ENCODE measurements around the gene CDKAL1. TPM values are rescaled to one million over a fixed set of nuclear protein-coding genes. Genes with fewer than 3 reads are reported as not detected.

The CDKAL1 gene
- total and polyA plus RNA-seq, 3 experiments from 2014 or later = 26.7 to 30.2 (median 29.6) TPM

DNA sequence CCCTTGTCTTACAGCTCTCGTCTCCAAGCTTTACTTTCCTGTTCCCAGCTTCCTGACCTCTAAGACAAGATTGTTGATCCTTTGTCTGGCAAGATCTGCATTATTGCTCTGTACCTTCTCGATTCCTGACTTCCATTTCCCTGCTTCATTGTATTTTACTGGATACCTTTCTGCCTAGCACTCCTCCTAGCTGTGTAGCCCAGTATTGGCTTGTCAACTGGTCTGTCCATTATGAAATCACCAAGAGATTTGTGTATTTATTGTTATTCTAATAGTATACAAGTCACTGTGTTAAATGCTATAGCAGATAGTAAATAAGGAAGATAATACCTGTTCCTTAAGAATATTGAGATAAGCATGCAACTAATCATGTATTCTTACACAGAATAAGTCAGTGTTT, 305.4 kb downstream of the CDKAL1 start:
- H3K4me3 Mint-ChIP-seq = no peak overlapping the region
- ChIA-PET CTCF (no interaction called here), POLR2A (no interaction called here)
- no peaks in the 10 kb centered on the region for H3K36me3 ChIP-seq (ENCODE audit: insufficient read depth, low read length)
- peaks cover 8% of the 10 kb centered on the region for H3K4me1 ChIP-seq (ENCODE audit: insufficient read depth, low read length)
- no peaks in the 10 kb centered on the region for H3K9me3 Mint-ChIP-seq
- no peak overlapping the region for H3K4me3 ChIP-seq (ENCODE audit: low read length)
- no peak overlapping the region for H3K27ac ChIP-seq (ENCODE audit: low read depth, low read length)
- H3K36me3 Mint-ChIP-seq = peaks cover 2 to 21% (median 13%) of the 10 kb centered on the region in 3 donors
- no peaks in the 10 kb centered on the region for H3K9me3 ChIP-seq (ENCODE audit: low read length)
- H3K27me3 ChIP-seq (ENCODE audit: insufficient read depth, low read length, poor library complexity, severe bottlenecking) = no peaks in the 10 kb centered on the region
- no peak for DNase-seq
- peak overlapping the region in 2 of 8 donors; percentile 3 to 35 for H3K27ac Mint-ChIP-seq
- no peaks in the 10 kb centered on the region for H3K27me3 Mint-ChIP-seq
- H3K4me1 Mint-ChIP-seq = peaks cover 24 to 51% (median 51%) of the 10 kb centered on the region in 3 donors

DNA sequence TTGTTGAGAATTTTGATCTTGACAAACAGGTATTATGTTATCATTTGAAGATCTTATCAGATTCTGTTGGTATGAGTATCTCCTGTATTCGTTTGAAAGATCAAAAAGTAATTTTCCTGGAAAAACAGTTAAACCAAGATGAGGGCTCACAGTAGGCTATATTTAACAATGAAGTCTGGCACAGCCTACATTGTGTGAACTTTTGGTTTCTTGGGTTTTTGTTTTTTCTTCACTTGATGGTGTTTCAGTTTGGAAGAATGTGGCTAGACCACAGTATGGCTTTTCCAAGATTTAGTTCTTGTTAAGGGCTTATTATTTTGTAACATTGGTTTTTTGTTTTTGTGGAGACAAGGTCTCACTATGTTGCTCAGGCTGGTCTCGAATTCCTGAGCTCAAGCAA, 306.4 kb downstream of the CDKAL1 start:
- H3K36me3 ChIP-seq (ENCODE audit: insufficient read depth, low read length) = no peaks in the 10 kb centered on the region
- Mint-ChIP-seq H3K27me3 (no peaks in the 10 kb centered on the region), H3K4me3 (no peak overlapping the region), H3K27ac (peak overlapping the region in 2 of 8 donors; percentile 30 to 47), H3K4me1 (peaks cover 21 to 44% (median 41%) of the 10 kb centered on the region in 3 donors), H3K36me3 (peaks cover 2 to 21% (median 13%) of the 10 kb centered on the region in 3 donors), H3K9me3 (no peaks in the 10 kb centered on the region)
- no peak overlapping the region for H3K4me3 ChIP-seq (ENCODE audit: low read length)
- ChIA-PET CTCF (no interaction called here), POLR2A (no interaction called here)
- H3K27me3 ChIP-seq (ENCODE audit: insufficient read depth, low read length, poor library complexity, severe bottlenecking) = no peaks in the 10 kb centered on the region
- DNase-seq = no peak
- H3K4me1 ChIP-seq (ENCODE audit: insufficient read depth, low read length) = peaks cover 8% of the 10 kb centered on the region
- no peaks in the 10 kb centered on the region for H3K9me3 ChIP-seq (ENCODE audit: low read length)
- no peak overlapping the region for H3K27ac ChIP-seq (ENCODE audit: low read depth, low read length)

DNA sequence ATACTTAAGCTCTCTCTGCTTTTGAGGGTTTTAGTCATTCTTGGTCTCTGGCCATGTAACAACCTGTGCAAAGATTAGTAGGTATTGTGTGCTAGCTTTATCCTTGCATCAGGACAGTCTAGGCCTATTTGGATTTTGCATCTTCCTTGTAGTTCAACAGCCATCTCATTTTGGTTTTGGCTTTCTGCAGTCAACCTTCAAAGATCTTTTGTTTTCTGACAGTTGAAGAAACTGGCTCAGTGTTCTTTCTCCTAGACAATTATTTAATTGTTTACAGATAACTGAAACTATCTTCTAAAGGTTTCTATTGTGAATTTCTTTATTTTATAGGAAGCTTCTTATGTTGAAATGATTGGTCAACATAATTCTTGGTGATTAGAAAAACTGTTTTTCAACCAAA, 307.5 kb downstream of the CDKAL1 start:
- no peak for DNase-seq
- no peaks in the 10 kb centered on the region for H3K27me3 ChIP-seq (ENCODE audit: insufficient read depth, low read length, poor library complexity, severe bottlenecking)
- Mint-ChIP-seq H3K4me1 (peaks cover 16 to 41% (median 35%) of the 10 kb centered on the region in 3 donors), H3K4me3 (no peak overlapping the region), H3K27me3 (no peaks in the 10 kb centered on the region), H3K9me3 (no peaks in the 10 kb centered on the region), H3K27ac (no peak overlapping the region), H3K36me3 (peaks cover 5 to 20% (median 10%) of the 10 kb centered on the region in 3 donors)
- ChIA-PET CTCF (no interaction called here), POLR2A (no interaction called here)
- H3K4me1 ChIP-seq (ENCODE audit: insufficient read depth, low read length) = peaks cover 6% of the 10 kb centered on the region
- H3K36me3 ChIP-seq (ENCODE audit: insufficient read depth, low read length) = no peaks in the 10 kb centered on the region
- no peaks in the 10 kb centered on the region for H3K9me3 ChIP-seq (ENCODE audit: low read length)
- H3K27ac ChIP-seq (ENCODE audit: low read depth, low read length) = no peak overlapping the region
- H3K4me3 ChIP-seq (ENCODE audit: low read length) = no peak overlapping the region

DNA sequence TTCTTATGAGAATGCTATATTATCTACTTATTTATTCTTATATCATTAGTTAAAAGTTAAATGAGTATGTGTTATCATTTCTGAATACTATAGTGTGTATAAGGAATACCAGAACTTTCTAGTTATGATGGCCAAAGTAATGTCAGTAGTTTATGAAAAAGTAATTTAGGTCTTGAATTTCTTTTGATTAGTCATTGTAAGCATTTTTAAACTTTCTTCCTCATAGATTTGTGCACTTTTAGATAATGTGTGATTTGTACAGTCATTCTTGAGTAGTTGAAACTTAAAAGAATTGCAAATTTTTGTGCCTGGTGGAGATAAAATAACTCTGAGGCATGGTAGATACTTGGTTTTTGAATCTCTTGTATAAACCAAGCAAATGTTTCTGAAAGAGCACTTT, 311.3 kb downstream of the CDKAL1 start:
- Histone ChIP-seq H3K27ac (ENCODE audit: low read depth, low read length) (no peak overlapping the region), H3K9me3 (ENCODE audit: low read length) (no peaks in the 10 kb centered on the region), H3K4me1 (ENCODE audit: insufficient read depth, low read length) (no peaks in the 10 kb centered on the region), H3K27me3 (ENCODE audit: insufficient read depth, low read length, poor library complexity, severe bottlenecking) (no peaks in the 10 kb centered on the region), H3K36me3 (ENCODE audit: insufficient read depth, low read length) (no peaks in the 10 kb centered on the region), H3K4me3 (ENCODE audit: low read length) (no peak overlapping the region)
- Mint-ChIP-seq H3K4me3 (no peak overlapping the region), H3K36me3 (peaks cover 12 to 19% (median 18%) of the 10 kb centered on the region in 3 donors), H3K9me3 (no peaks in the 10 kb centered on the region), H3K27me3 (no peaks in the 10 kb centered on the region), H3K4me1 (peaks cover 7 to 15% (median 14%) of the 10 kb centered on the region in 3 donors), H3K27ac (no peak overlapping the region)
- ChIA-PET CTCF (no interaction called here), POLR2A (no interaction called here)
- DNase-seq = no peak

DNA sequence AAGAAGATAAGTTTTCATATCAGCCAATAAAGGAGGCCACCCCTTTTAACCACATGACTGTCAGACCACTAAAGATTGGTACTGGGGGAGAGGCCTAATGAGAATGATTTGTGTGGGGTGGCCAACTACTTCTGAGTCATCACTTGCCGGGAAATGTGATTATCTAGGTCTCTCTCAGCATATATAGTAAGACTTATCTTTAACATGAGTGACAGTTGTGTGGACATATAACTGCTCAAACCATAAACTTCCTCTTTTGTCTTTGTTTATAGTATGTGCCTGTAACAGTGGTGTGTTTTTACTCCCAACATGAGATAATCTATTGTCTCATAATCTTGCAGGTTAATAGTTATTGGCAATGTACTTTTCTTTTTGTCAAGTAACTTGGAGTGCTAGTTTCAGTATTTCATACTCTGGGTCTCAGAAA, 312.4 kb downstream of the CDKAL1 start:
- Mint-ChIP-seq H3K36me3 (peaks cover 18 to 22% (median 21%) of the 10 kb centered on the region in 3 donors), H3K4me1 (peaks cover 7 to 12% (median 11%) of the 10 kb centered on the region in 3 donors), H3K4me3 (no peak overlapping the region), H3K27me3 (no peaks in the 10 kb centered on the region), H3K9me3 (no peaks in the 10 kb centered on the region), H3K27ac (peak overlapping the region in 1 of 8 donors; percentile 19)
- Histone ChIP-seq H3K27ac (ENCODE audit: low read depth, low read length) (no peak overlapping the region), H3K36me3 (ENCODE audit: insufficient read depth, low read length) (no peaks in the 10 kb centered on the region), H3K4me3 (ENCODE audit: low read length) (no peak overlapping the region), H3K27me3 (ENCODE audit: insufficient read depth, low read length, poor library complexity, severe bottlenecking) (no peaks in the 10 kb centered on the region), H3K9me3 (ENCODE audit: low read length) (no peaks in the 10 kb centered on the region), H3K4me1 (ENCODE audit: insufficient read depth, low read length) (no peaks in the 10 kb centered on the region)
- POLR2A ChIA-PET = no interaction called here
- no peak for DNase-seq
- CTCF ChIA-PET = no interaction called here

DNA sequence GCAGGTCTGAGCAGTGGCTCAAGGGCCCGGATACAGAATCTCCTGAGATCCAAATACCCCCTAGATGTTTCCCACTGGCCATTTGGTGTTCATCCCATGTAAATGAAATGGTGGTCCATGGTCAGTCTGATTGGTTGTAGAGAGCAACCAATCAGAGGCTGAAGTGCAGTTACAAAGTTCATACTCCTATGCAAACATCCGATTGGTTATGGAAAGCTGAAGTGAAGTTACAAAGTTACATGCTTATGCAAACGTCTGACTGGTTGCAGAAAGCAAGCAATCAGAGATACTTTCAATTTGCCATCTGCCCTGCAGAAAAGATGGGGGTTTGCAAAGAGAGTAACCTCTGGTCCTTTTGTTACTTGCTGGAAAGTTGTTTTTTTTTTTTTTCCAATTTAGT, 313.6 kb downstream of the CDKAL1 start:
- Histone ChIP-seq H3K36me3 (ENCODE audit: insufficient read depth, low read length) (no peaks in the 10 kb centered on the region), H3K27me3 (ENCODE audit: insufficient read depth, low read length, poor library complexity, severe bottlenecking) (no peaks in the 10 kb centered on the region), H3K9me3 (ENCODE audit: low read length) (no peaks in the 10 kb centered on the region), H3K4me3 (ENCODE audit: low read length) (no peak overlapping the region), H3K27ac (ENCODE audit: low read depth, low read length) (no peak overlapping the region), H3K4me1 (ENCODE audit: insufficient read depth, low read length) (no peaks in the 10 kb centered on the region)
- H3K9me3 Mint-ChIP-seq = no peaks in the 10 kb centered on the region
- peaks cover 18 to 22% (median 21%) of the 10 kb centered on the region in 3 donors for H3K36me3 Mint-ChIP-seq
- peak overlapping the region in 1 of 8 donors; percentile 27 for H3K27ac Mint-ChIP-seq
- DNase-seq = no peak
- POLR2A ChIA-PET = no interaction called here
- no peak overlapping the region for H3K4me3 Mint-ChIP-seq
- H3K27me3 Mint-ChIP-seq = no peaks in the 10 kb centered on the region
- H3K4me1 Mint-ChIP-seq = peaks cover 7 to 12% (median 11%) of the 10 kb centered on the region in 3 donors
- CTCF ChIA-PET = no interaction called here

DNA sequence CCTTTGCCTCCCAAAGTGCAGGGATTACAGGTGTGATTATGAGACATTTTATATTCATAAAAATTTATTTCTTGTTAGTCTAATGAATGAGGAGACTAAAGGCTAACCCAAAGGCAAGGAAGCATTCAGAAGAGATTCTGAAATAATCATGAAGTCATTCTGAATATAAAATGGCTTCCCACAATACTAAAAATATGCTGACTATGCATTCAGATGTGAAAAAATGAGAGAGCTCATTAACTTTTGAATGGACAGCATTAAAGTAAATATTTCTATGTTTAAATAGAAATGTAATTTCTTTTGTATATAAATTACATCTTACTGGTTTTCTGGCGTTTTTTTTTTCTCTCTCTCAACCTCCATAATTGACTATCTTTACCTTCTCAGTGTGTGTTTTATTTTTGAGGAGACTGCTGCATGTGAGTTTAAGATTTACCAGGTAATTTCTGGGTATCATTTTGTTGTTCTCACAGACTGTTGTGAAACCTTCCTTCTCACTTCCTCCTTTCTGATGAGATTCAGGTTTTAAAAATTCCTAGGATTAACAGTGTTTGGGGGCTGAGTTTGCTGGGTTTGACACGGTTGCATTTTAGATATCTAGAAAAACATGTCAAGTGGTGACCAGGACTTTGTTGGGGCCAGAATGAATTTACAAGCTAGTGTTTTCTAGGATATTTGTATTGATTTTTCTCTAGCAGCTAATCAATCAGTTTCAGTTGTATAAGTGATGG, 316.6 kb downstream of the CDKAL1 start:
- no peak overlapping the region for H3K4me3 ChIP-seq (ENCODE audit: low read length)
- Mint-ChIP-seq H3K36me3 (peaks cover 13 to 21% (median 16%) of the 10 kb centered on the region in 3 donors), H3K4me1 (peaks cover 7 to 11% (median 9%) of the 10 kb centered on the region in 3 donors), H3K27ac (no peak overlapping the region), H3K9me3 (no peaks in the 10 kb centered on the region), H3K27me3 (no peaks in the 10 kb centered on the region), H3K4me3 (no peak overlapping the region)
- no peaks in the 10 kb centered on the region for H3K27me3 ChIP-seq (ENCODE audit: insufficient read depth, low read length, poor library complexity, severe bottlenecking)
- no peak overlapping the region for H3K27ac ChIP-seq (ENCODE audit: low read depth, low read length)
- H3K4me1 ChIP-seq (ENCODE audit: insufficient read depth, low read length) = no peaks in the 10 kb centered on the region
- CTCF ChIA-PET = no interaction called here
- no peaks in the 10 kb centered on the region for H3K36me3 ChIP-seq (ENCODE audit: insufficient read depth, low read length)
- no peaks in the 10 kb centered on the region for H3K9me3 ChIP-seq (ENCODE audit: low read length)
- POLR2A ChIA-PET = no interaction called here
- DNase-seq = no peak

DNA sequence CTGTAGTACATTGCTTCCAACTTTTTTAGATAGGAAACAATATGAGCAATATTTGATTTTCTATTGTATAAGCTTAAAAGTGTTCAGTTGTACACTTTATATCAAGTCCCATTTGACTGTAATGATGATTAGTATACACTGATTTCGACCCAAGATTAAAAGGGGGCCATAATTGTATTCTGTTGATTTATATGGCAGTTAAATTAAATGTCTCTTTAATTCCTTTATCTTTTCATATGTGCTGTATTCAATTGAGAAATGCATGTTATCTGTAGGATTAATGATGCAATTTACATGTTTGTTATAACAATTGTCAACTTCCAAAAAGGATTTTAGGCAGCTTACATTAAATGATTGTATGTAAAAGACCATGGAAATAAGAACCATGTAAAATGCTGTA, 317.5 kb downstream of the CDKAL1 start:
- no peaks in the 10 kb centered on the region for H3K36me3 ChIP-seq (ENCODE audit: insufficient read depth, low read length)
- no peaks in the 10 kb centered on the region for H3K4me1 ChIP-seq (ENCODE audit: insufficient read depth, low read length)
- CTCF ChIA-PET = no interaction called here
- H3K27ac Mint-ChIP-seq = no peak overlapping the region
- no peaks in the 10 kb centered on the region for H3K9me3 Mint-ChIP-seq
- no peak overlapping the region for H3K4me3 Mint-ChIP-seq
- DNase-seq = no peak
- no peaks in the 10 kb centered on the region for H3K27me3 ChIP-seq (ENCODE audit: insufficient read depth, low read length, poor library complexity, severe bottlenecking)
- peaks cover 13 to 19% (median 16%) of the 10 kb centered on the region in 3 donors for H3K36me3 Mint-ChIP-seq
- no peak overlapping the region for H3K27ac ChIP-seq (ENCODE audit: low read depth, low read length)
- peaks cover 2 to 5% (median 3%) of the 10 kb centered on the region in 3 donors for H3K4me1 Mint-ChIP-seq
- H3K27me3 Mint-ChIP-seq = no peaks in the 10 kb centered on the region
- POLR2A ChIA-PET = no interaction called here
- H3K4me3 ChIP-seq (ENCODE audit: low read length) = no peak overlapping the region
- H3K9me3 ChIP-seq (ENCODE audit: low read length) = no peaks in the 10 kb centered on the region

Data from CD8-positive, alpha-beta memory T cell (primary cell).